Hepatic stellate cell (primary cell): ENCODE measurements around the gene MEMO1.
"Not testable (repeated sequence)": the region's sequence is repeated elsewhere in the genome, so short reads cannot be mapped to it uniquely, and the experiment has no call there.

Experiments used
- DNase-seq: peaks from one replicate; pipeline ENCODE4 v3.0.0; 2011; ENCODE audit warnings: low spot score

The MEMO1 gene

DNA sequence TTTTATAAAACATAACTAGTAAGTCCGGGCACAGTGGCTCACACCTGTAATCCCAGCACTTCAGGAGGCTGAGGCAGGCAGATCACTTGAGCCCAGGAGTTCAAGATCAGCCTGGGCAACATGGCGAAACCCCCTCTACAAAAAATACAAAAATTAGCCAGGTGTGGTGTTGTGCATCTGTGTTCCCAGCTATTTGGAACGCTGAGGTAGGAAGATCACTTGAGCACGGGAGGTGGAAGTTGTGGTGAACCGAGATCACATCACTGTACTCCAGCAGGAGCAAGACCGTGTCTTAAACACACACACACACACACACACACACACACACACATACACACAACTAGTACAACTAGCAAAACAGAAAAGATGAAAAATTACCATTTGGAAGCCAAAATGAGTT lies 103.3 kb downstream of the MEMO1 start:
- DNase-seq = not testable (repeated sequence)

DNA sequence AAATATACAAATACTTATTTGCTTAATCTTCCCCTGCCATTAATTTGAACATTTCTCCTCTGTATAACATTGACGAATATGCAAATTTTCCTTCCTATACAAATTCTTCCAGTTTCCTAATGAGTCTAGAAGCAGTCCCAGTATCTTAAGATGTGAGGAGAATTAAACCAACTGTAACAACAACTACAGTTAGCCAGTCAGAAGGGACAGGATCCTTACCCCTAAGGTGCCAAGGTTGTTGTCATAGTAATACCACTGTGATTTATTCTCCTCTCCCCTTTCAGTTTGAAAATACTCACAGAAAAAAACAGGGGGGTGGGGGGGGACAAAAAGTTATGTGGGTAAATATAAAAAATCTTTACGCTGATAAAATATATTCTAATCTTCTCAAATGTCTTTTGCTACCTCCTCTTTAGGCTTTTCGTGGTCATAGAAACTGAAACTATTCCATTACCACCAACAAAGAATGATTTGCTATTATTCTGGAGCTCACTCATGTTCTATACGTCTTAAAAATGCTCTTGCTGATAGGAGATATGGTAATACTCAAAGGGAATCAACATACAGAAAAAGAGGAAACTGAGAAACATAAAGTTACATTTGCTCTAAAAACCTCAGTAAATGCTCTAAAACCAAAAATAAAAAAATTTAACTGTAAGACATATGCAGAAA lies 107.6 kb downstream of the MEMO1 start:
- no peak for DNase-seq

DNA sequence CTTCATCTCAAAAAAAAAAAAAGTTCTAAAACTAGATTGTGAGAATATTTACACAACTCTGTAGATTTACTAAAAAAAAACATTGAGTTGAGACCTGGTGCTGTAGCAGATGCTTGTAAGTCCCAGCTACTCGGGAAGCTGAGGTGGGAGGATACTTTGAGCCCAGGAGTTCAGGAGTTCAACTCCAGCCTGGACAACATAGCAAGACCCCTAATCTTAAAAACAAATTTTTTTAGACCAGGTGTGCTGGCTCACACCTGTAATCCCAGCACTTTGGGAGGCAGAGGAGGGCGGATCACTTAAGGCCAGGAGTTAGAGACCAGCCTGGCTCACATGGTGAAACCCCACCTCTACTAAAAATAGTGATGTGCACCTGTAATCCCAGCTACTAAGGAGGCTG lies 108.9 kb downstream of the MEMO1 start:
- DNase-seq = no peak

DNA sequence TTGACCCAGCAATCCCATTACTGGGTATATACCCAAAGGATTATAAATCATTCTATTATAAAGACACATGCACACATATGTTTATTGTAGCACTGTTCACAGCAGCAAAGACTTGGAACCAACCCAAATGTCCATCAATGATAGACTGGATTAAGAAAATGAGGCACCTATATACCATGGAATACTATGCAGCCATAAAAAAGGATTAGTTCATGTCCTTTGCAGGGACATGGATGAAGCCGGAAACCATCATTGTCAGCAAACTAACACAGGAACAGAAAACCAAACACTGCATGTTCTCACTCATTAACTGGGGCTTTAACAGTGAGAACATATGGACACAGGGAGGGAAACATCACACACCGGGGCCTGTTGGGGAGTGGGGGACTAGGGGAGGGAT lies 110.7 kb downstream of the MEMO1 start:
- DNase-seq = not testable (repeated sequence)

DNA sequence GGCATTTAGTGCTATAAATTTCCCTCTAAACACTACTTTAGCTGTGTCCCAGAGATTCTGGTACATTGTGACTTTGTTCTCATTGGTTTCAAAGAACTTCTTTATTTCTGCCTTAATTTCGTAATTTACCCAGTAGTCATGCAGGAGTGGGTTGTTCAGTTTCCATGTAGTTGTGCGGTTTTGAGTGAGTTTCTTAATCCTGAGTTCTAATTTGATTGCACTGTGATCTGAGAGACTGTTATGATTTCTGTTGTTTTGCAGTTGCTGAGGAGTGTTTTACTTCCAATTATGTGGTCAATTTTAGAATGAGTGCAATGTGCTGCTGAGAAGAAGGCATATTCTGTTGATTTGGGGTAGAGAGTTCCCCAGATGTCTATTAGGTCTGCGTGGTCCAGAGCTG lies 112.5 kb downstream of the MEMO1 start:
- not testable (repeated sequence) for DNase-seq

DNA sequence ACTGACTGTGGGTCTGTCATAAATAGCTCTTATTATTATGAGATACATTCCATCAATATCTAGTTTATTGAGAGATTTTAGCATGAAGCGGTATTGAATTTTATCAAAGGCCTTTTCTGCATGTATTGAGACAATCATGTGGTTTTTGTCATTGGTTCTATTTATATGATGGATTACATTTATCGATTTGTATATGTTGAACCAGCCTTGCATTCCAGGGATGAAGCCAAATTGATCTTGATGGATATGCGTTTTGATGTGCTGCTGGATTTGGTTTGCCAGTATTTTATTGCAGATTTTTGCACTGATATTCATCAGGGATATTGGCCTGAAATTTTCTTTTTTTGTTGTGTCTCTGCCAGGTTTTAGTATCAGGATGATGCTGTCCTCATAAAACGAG lies 113.5 kb downstream of the MEMO1 start:
- DNase-seq = not testable (repeated sequence)

DNA sequence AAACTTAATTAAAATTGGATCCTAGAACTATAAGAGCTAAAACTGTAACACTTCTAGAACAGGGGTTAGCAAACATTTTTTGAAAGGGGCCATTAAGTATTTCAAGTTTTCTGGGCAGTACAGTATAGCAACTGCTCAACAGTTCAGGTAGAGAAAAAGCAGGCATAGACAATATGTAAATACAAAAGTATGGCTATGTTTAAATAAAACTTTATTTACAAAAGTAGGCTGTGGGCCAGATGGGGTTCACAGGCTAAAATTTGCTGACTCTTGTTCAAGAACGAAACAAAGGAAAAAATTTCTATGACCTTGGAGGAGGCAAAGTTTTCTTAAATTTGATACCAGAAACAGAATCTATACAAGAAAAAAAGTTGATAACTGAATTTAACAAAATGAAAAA lies 114.5 kb downstream of the MEMO1 start:
- no peak for DNase-seq

DNA sequence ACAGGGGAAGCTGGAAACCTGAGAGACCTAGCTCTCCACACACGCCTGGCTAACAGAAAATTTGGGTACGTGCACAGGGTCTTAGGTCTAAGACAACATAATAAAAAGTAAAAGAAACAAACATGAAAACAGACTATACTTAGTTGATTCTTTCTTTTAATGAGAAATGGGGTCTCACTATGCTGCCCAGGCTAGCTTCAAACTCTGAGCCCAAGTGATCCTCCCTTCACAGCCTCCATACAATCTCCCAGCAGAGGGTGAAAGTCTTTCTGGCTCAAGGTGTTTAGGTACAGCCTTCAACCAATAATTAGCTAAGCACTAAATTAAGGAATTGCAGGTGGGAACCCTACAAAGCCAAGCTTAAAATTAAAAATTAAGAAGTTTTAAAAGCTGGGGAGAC lies 116.2 kb downstream of the MEMO1 start:
- no peak for DNase-seq

DNA sequence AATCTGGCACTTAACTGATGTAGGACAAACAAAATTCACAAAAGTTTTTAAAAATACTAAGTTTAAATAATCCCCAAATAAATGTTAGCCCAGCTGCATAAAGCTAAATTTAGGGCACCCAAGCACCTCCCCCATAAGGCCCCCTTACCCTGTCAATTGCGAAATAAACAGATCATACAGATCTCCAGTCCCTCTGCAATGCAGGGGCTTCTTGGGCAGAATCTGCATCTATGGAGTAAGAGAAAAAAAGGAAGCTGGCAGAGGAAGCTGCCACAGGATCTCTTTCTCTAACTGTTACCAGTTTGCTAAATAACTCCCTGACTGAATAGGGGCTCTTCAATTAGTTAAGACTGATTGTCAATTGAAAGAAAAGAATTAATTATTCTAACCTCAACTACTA lies 117.7 kb downstream of the MEMO1 start:
- DNase-seq = no peak

DNA sequence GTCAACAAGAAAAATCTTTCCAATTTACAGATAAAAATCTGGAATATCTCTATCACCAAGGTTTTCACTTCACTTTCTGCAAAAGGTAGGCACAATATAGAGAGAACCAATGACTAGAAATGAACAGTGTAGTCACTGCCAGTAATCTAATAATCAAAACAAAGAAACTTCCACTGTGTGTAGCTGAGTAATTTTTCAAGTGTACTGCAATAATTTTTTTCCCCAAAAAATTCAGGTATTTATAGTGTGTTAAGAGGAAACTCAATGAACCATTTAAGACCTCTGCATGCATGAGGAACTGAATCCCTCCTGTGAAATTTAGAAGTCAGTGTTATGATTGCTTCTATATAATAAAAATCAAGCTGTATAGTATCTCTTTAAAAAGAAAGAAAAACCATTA lies 121.8 kb downstream of the MEMO1 start:
- DNase-seq = no peak

DNA sequence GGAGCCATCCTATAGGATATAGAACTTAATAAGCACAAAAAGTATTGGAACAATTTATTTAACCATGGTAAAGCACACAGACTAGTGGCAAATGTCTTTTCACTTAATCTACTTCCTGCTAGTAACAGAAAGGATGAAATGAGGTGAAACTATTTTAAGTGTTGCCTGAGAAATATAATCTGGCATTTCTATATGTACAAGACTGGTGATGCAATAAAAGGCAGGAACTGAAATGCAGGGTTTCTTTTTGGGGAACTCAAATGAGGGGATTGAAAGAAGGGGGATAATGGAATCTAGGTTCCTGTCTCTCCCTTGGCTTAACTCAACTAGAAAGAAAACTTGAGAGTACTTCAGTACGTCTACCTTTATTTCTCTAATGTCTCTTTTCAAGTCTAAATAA lies 122.3 kb downstream of the MEMO1 start:
- no peak for DNase-seq

DNA sequence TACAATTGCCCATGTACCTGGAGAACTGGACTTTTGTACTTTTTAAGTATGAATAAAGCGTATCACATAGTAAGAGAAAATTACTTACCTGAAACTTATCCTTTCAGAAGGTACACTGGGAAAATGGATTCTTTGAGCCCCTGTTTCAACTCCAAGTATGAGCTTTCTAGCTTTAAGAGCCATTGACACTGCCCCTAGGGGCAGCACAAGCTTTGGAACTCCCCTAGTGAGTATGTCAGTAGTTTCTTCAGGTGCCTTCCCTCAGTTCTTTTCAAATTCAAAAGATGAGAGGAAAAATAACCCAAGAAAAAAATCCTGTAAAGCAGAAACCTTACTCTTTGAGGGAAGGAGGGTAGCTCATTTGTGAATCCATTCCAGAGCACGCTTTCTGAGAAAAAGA lies 124.1 kb downstream of the MEMO1 start:
- no peak for DNase-seq

DNA sequence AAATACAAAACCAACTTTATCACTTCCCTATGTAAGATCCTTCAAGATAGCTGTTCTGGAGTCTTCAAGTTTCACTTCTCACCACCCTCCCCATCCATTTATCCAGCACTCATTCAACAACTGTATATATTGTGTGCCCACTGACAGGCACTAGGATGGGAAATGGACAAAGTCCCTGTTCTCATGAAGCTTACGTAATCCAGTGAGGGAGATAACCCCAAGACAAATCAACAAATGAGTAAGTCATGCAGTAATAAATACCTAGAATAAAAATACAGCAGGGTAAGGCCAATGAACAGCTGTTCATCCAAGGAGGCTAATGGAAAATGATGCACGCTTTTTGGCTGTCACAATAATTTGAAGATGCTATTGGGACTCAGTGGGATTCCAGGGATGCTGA lies 133.8 kb downstream of the MEMO1 start:
- no peak for DNase-seq

DNA sequence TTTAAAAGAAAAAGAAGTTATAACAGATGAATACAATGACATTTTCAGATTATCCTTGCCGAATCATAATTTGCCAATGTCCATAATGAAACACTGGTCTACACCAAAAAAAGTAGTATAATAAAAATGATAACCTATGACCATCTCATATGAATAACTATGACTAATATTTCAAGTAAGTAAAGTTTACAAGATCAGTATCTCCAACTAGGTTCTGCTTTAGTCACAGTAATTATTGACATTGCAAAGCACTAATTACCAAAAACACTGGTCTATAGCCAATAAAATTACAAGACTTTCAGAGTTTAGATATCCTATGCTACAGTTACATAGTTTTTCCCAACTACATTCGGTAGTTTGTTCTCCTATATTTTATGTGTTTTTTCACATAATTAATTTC lies 136.7 kb downstream of the MEMO1 start:
- DNase-seq = no peak

DNA sequence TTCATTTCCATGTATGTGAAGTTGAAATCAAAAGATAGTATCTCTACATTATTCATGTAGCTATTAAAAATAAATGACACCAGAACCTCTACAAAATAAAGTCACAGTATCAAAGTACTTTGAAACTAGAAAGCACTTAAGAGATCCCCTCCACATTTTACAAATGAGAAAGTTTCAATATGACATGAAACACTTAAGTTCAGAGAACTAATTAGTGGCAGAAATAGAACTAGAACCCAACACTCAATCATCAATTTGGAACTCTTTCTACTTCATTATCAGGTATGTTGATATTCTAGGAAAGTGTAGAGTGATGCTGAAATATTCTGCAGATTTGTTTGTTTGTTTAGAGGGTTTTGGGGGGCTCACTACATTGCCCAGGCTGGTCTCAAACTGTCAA lies 145.6 kb downstream of the MEMO1 start:
- no peak for DNase-seq

DNA sequence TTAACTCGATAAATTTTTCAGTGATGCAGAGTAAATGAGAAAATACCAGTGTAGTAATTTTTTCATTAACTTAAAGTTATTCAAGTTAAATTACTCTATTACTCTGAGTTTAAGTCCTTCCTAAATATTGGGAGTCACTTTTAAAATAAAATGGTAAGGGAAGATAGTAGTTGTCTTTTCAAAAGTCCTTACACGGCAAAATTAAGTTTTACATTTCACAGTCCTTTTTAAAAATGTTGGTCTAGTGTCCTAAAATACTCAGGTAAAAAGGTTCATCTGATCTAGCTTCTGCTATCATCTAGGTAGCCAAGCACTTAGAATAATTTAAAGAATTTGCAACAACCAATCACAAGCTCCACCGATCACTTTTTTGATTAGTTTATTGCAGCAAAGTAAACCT lies 146.9 kb downstream of the MEMO1 start:
- DNase-seq = no peak

DNA sequence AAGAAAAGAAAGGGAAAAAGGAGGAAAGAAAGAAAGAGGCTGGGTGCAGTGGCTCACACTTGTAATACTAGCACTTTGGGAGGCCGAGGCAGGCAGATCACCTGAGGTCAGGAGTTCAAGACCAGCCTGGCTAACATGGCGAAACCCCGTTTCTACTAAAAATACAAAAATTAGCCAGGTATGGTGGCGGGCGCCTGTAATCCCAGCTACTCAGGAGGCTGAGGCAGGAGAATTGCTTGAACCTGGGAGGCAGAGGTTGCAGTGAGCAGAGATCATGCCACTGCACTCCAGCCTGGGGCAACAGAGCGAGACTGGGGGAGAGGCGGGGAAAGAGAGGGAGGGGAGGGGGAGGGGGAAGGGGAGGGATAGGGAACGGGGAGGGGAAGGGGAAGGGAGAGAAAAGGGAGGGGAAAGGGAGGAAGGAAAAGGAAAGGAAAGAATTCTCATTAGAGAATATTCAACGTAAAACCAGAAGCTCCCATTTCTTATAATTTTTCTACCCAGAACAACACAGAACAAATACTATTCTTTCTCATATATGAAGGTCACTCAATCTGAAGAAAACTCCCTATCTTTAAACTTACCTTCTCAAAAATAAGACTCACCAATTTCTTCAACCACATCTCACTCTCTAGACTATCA lies 147.7 kb downstream of the MEMO1 start:
- DNase-seq = not testable (repeated sequence)

DNA sequence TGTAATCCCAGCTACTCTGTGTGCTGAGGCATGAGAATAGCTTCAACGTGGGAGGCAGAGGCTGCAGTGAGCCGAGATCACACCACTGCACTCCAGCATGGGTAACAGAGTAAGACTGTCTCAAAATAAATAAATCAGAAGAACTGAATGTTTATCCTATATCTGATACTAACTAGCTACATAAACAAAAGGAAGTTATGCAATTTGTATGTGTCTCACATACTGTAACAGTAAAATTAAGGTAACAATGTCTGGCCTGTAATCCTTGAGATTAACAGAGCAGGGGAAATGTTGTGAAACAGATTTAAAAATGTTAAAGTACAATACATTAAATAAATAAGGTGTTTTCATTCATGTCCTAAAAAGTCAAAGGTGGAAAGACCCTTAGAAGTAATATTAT lies 150.8 kb downstream of the MEMO1 start:
- DNase-seq = no peak

DNA sequence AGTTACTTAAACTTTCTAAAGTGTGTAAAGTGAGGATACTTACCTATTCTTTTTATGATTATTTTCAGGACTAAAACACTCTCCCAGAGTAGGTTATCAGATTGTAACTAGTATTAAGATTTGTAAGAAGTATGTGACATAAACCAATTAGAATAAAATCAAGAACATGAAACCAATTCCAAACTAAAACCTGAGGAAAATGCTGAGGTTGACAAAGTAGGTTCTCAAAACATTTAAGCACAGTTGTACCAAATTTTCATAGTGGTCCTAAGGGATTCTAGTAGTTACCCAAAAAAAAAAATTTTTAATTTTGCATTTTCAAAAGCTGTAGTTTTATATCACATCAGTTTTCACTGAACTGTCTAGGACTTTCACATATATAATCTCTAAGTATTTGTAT lies 157.3 kb downstream of the MEMO1 start:
- no peak for DNase-seq

DNA sequence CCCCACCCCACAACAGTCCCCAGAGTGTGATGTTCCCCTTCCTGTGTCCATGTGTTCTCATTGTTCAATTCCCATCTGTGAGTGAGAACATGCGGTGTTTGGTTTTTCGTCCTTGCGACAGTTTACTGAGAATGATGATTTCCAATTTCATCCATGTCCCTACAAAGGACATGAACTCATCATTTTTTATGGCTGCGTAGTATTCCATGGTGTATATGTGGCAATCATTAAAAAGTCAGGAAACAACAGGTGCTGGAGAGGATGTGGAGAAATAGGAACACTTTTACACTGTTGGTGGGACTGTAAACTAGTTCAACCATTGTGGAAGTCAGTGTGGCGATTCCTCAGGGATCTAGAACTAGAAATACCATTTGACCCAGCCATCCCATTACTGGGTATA lies 168.7 kb downstream of the MEMO1 start:
- DNase-seq = not testable (repeated sequence)

DNA sequence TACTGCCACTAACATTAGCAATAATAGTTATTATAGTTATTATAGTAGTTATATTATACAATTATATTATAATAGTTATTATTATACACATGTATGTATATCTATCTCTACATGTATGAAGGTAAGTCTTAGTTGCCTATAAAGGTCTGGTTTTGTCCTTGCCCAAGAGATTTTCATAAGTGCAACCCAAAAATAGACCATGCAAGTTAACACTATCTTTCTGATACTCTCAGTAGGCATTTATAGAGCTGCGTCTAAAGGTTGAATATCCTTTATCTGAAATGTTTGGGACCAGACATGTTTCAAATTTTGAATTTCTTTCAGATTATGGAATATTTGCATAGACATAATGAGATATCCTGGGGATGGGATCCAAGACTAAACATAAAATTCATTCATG lies 175.4 kb downstream of the MEMO1 start:
- DNase-seq = no peak

DNA sequence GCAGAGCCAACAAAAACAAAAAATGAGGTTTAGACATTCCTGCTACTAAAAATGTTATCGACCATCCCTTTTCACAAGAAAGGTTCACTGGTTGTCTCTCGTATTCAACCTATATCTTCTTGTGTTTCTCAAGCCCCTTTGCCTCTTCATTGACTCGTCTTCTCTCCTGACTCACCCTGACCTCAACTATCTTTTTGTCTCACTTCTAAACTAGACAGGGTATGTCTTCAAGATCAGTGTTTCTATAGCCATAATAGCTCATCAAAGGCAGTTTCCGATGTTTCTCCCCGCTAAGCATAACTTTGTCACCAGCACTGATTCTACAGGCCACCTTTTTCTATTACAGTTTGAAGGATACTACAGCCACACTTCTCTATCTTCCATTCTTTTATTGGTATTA lies 178.4 kb downstream of the MEMO1 start:
- no peak for DNase-seq

DNA sequence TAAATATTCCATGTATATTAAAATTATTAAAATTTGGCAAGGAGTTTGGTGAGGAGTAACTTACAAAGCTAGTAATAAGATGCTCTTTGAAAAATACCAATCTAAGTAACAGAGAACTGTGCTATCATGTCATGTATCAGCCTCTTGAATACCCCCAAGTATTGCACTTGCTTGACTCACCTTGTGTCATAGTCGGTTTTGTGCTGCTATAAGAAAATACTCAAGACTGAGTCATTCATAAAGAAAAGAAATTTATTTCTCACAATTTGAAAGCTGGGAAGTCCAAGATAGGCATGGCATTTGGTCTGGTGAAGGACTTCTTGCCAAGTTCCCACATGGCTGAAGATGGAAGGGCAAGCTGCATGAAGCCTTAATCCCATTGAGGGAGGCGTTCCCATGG lies 179.2 kb downstream of the MEMO1 start:
- DNase-seq = no peak

DNA sequence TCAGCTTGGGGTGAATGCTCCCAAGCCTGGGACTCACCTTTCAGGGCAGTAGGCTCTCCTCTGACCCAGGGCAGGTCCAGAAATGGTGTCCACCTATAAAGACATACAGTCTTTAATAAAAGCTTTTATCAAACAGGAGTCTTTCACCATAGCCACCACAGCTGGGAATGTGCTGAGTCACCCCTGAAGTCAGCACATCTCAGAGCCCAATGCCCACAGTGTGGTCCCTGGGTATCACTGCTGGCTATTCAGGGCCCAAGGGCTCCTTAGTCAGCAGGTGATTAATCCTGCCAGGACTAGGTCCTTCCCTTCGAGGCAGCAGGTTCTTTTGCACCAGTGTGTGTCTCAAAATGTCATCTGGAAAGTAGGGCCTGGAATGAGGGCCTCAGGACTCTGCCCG lies 181.9 kb downstream of the MEMO1 start:
- DNase-seq = no peak
